Caco-2 (cell line): ENCODE results near the gene PPP1R12A. TPM values are rescaled to one million over a fixed set of nuclear protein-coding genes. Genes with fewer than 3 reads are reported as not detected.

Experiments used
- BruUV-seq: library from RNA; stranded (reverse); fragments of 400-500 nt; replicated peaks from 2 replicates; lab custom pipeline; 2021; lab: Mats Ljungman, UMichigan
- CTCF ChIA-PET: fragments of 300-600 bp; sonication (Branson Sonifier 250); formaldehyde crosslinking; loops from one replicate; lab custom pipeline; 2022; ENCODE audit warnings: antibody characterized with exemption; lab: Charles Lee
- POLR2A ChIA-PET: fragments of 300-600 bp; sonication (Branson Sonifier 250); formaldehyde crosslinking; loops from one replicate; lab custom pipeline; 2022; ENCODE audit warnings: antibody characterized with exemption; lab: Charles Lee
- DNase-seq, 2 experiments: peaks; one replicate each; pipeline versions ENCODE4 v3.0.0 to v3.0.0-alpha.2; 2020 to 2022
- H3K27me3 ChIP-seq: replicated peaks from 2 replicates; pipeline ENCODE4 v1.6.0; 2011; ENCODE audit warnings: low read length; ENCODE audit not compliant: control insufficient read depth, insufficient read depth
- H3K36me3 ChIP-seq: 2 replicates; pipeline ENCODE4 v1.5.1; 2011; ENCODE audit warnings: low read length; ENCODE audit not compliant: control insufficient read depth, insufficient read depth
- H3K4me1 ChIP-seq: fragments of 250-450 bp; sonication (Bioruptor Pico); 2 replicates; pipeline ENCODE4 v1.5.1; 2020; ENCODE audit warnings: mild to moderate bottlenecking
- H3K4me3 ChIP-seq: 2 replicates; pipeline ENCODE4 v1.5.1; 2011; ENCODE audit warnings: low read depth, mild to moderate bottlenecking, control low read depth, low read length
- H3K9me3 ChIP-seq: fragments of 250-450 bp; sonication (Bioruptor Pico); 2 replicates; pipeline ENCODE4 v1.5.1; 2020; ENCODE audit warnings: mild to moderate bottlenecking, moderate library complexity
- H3K27ac Mint-ChIP-seq: one replicate; pipeline ENCODE4 v1.8.0; 2022; ENCODE audit warnings: mixed read lengths; ENCODE audit not compliant: unreplicated experiment
- H3K27me3 Mint-ChIP-seq: one replicate; pipeline ENCODE4 v1.8.0; 2022; ENCODE audit warnings: mixed read lengths; ENCODE audit not compliant: insufficient read depth, unreplicated experiment
- H3K36me3 Mint-ChIP-seq: one replicate; pipeline ENCODE4 v1.8.0; 2022; ENCODE audit warnings: mild to moderate bottlenecking, mixed read lengths; ENCODE audit not compliant: insufficient read depth, unreplicated experiment
- H3K4me1 Mint-ChIP-seq: one replicate; pipeline ENCODE4 v1.8.0; 2022; ENCODE audit warnings: low read depth, mixed read lengths; ENCODE audit not compliant: unreplicated experiment
- H3K4me3 Mint-ChIP-seq: one replicate; pipeline ENCODE4 v1.8.0; 2022; ENCODE audit warnings: mild to moderate bottlenecking, moderate library complexity, mixed read lengths; ENCODE audit not compliant: unreplicated experiment
- H3K9me3 Mint-ChIP-seq: one replicate; pipeline ENCODE4 v1.8.0; 2022; ENCODE audit warnings: mixed read lengths; ENCODE audit not compliant: unreplicated experiment
- intact Hi-C: fragments of 100-400 bp; cut with micrococcal nuclease; formaldehyde crosslinking; loops from one replicate; pipeline ENCODE4 v1.10.0; 2022; ENCODE audit not compliant: unreplicated experiment
- total RNA-seq: library from RNA; stranded (reverse); gene quantifications from 2 replicates; pipeline ENCODE4 v1.2.3, GENCODE V29; 2022
- TF ChIP-seq, protein P1 (sequence below), 2 experiments: fragments of 200-600 bp in 1 of 2; IDR thresholded peaks; 1 replicate in 1 of 2; 2 replicates in 1 of 2; pipeline versions ENCODE4 v1.5.1 to v1.8.0; 2011 to 2022; ENCODE audit warnings: antibody characterized with exemption in 1 of 2, control low read depth in 1 of 2, inconsistent platforms in 1 of 2, low read depth in 1 of 2, low read length in 1 of 2, mild to moderate bottlenecking in 1 of 2, moderate library complexity in 1 of 2; ENCODE audit not compliant: insufficient read depth in 1 of 2, severe bottlenecking in 1 of 2, unreplicated experiment in 1 of 2

PPP1R12A gene
- total RNA-seq, 1 experiment from 2014 or later: 62.5 TPM

DNA sequence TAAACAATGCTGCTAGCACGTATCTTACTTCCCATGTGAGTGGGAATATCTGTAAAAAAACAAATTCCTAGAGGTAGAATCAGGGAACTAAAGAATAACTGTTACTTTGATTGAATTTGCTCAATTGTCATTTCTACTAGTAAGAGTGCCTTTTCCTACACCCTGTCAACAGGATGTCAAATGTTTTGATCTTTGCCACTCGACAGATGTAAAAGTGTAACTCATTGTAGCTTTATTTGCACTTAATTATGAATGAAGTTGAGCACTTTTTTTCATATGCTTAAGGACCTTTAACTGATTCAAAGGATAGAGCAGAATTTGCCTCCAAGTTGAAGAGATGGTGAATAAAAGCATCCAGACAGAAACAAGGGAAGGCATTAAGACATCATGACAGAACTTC lies 104.5 kb downstream of the PPP1R12A start:
- Histone ChIP-seq H3K4me3 (no peak overlapping the region), H3K36me3 (no peaks in the 10 kb centered on the region), H3K4me1 (no peaks in the 10 kb centered on the region), H3K27me3 (no peaks in the 10 kb centered on the region), H3K9me3 (no peaks in the 10 kb centered on the region)
- no peak for DNase-seq
- H3K9me3 Mint-ChIP-seq: no peaks in the 10 kb centered on the region
- intact Hi-C loops: no loop called here
- peaks cover 17% of the 10 kb centered on the region for H3K36me3 Mint-ChIP-seq
- no TSS peak for BruUV-seq
- no peak overlapping the region for H3K4me3 Mint-ChIP-seq
- no peaks in the 10 kb centered on the region for H3K27me3 Mint-ChIP-seq
- TF ChIP-seq, protein P1, sequence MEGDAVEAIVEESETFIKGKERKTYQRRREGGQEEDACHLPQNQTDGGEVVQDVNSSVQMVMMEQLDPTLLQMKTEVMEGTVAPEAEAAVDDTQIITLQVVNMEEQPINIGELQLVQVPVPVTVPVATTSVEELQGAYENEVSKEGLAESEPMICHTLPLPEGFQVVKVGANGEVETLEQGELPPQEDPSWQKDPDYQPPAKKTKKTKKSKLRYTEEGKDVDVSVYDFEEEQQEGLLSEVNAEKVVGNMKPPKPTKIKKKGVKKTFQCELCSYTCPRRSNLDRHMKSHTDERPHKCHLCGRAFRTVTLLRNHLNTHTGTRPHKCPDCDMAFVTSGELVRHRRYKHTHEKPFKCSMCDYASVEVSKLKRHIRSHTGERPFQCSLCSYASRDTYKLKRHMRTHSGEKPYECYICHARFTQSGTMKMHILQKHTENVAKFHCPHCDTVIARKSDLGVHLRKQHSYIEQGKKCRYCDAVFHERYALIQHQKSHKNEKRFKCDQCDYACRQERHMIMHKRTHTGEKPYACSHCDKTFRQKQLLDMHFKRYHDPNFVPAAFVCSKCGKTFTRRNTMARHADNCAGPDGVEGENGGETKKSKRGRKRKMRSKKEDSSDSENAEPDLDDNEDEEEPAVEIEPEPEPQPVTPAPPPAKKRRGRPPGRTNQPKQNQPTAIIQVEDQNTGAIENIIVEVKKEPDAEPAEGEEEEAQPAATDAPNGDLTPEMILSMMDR (IDR thresholded peaks at IDR 0.05; ENCODE audit: insufficient read depth in 1 of 2, low read depth in 1 of 2, low read length in 1 of 2, severe bottlenecking in 1 of 2, unreplicated experiment in 1 of 2): no peak
- ChIA-PET POLR2A (no interaction called here), CTCF (no interaction called here)
- H3K4me1 Mint-ChIP-seq: no peaks in the 10 kb centered on the region
- H3K27ac Mint-ChIP-seq: no peak overlapping the region

DNA sequence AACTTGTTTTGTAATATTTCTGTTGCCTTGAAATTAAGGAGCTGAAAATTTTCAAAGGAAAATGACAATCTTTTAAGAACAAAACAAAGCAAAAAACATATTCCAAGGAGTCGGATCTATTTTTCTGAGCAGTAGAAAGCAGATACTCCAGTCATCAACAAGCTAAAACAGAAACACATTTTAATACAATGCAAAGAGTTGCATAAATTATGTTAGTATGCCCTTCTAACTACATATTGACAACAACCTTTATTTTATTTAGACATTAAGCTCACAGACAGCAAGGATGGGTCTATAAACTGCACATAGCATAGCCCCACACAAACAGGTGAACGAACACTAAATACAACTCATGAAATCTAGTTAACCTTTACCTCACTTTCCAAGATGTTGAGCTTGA lies 106.0 kb downstream of the PPP1R12A start:
- Mint-ChIP-seq H3K27ac (no peak overlapping the region), H3K4me1 (no peaks in the 10 kb centered on the region), H3K27me3 (no peaks in the 10 kb centered on the region), H3K4me3 (no peak overlapping the region), H3K36me3 (peaks cover 15% of the 10 kb centered on the region), H3K9me3 (no peaks in the 10 kb centered on the region)
- BruUV-seq: no TSS peak
- no peak overlapping the region for H3K4me3 ChIP-seq
- DNase-seq: no peak
- ChIA-PET POLR2A (no interaction called here), CTCF (interaction anchor here (0.6 kb wide), 1 partner anchor 28 kb away, joined by 5 read pairs; no protein-coding TSS in a partner anchor)
- intact Hi-C loops: no loop called here
- no peaks in the 10 kb centered on the region for H3K36me3 ChIP-seq
- H3K9me3 ChIP-seq: no peaks in the 10 kb centered on the region
- H3K4me1 ChIP-seq: no peaks in the 10 kb centered on the region
- TF ChIP-seq, protein P1 (IDR thresholded peaks at IDR 0.05; ENCODE audit: insufficient read depth in 1 of 2, low read depth in 1 of 2, low read length in 1 of 2, severe bottlenecking in 1 of 2, unreplicated experiment in 1 of 2): no peak
- no peaks in the 10 kb centered on the region for H3K27me3 ChIP-seq

DNA sequence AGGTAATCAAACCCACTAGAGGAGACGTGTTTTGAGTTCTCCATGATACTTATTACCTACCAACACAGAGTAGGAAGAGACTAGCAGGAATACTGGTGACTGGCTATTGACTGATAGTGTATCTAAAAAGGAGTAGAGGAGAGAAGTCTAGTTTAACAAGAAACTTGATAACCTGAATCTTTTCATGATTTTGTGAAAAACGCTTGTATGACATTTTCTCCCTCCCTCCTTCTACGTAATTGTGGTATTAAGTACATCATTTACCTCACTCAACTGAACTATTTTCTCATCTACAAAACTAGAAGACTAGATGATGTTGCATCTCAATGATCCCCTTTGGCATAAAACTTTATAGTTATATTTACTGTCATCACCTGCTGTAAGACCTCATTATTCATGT lies 107.4 kb downstream of the PPP1R12A start:
- no TSS peak for BruUV-seq
- intact Hi-C loops: no loop called here
- no peak for DNase-seq
- Histone ChIP-seq H3K27me3 (no peaks in the 10 kb centered on the region), H3K4me1 (no peaks in the 10 kb centered on the region), H3K36me3 (no peaks in the 10 kb centered on the region), H3K9me3 (no peaks in the 10 kb centered on the region), H3K4me3 (no peak overlapping the region)
- CTCF ChIA-PET: no interaction called here
- TF ChIP-seq, protein P1 (IDR thresholded peaks at IDR 0.05; ENCODE audit: insufficient read depth in 1 of 2, low read depth in 1 of 2, low read length in 1 of 2, severe bottlenecking in 1 of 2, unreplicated experiment in 1 of 2): no peak
- Mint-ChIP-seq H3K36me3 (peaks cover 12% of the 10 kb centered on the region), H3K27me3 (no peaks in the 10 kb centered on the region), H3K4me1 (no peaks in the 10 kb centered on the region), H3K27ac (no peak overlapping the region), H3K4me3 (no peak overlapping the region), H3K9me3 (no peaks in the 10 kb centered on the region)
- POLR2A ChIA-PET: no interaction called here
